22Rv1 (cell line): ENCODE measurements around the gene TIMP2.

Source experiments
- H3K27ac ChIP-seq: fragments of 450-650 bp; 2 replicates; pipeline ENCODE4 v1.5.1; 2017
- ZFX ChIP-seq: fragments of 450-650 bp; IDR thresholded peaks from 2 replicates; pipeline ENCODE4 v1.6.1; 2017; ENCODE audit warnings: antibody characterized with exemption, borderline replicate concordance
- TF ChIP-seq, protein P1 (sequence below): fragments of 450-650 bp; IDR thresholded peaks from 2 replicates; pipeline ENCODE4 v1.5.1; 2017; ENCODE audit warnings: mild to moderate bottlenecking

TIMP2 gene

DNA sequence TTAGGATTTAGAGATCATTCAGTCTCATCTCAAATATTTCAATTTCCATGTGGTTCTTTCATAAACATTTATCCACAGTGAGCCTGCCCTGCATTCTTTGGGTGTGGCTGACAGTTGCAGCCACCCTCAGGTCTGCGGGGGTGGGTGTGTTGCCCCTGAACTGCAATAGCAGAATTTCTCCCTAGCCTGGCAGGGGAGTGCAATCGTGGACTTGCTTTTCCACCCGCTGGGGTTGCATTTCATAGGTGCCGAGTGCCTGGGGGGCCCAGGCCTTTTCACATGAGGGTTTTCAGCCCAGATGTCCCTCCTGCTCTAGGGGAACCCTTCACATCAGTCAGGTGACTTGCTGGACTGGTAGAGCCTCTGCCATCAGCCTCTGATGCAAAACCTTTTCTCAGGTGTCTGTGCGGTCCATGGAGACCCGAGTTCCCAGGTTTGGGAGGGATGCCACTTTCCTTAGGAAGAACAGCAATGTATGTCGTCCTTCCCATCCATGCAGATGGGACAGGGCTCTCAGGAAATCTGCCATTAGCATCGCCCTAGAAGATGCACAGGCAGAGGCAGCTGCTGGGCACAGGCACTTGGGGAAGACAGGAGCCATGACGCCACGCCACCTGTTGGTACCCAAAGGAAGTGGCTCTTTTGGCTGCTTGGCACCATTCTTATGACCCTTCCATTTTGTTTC is 82.2 kb downstream of the TIMP2 start:
- no peak for TF ChIP-seq ZFX
- TF ChIP-seq, protein P1, sequence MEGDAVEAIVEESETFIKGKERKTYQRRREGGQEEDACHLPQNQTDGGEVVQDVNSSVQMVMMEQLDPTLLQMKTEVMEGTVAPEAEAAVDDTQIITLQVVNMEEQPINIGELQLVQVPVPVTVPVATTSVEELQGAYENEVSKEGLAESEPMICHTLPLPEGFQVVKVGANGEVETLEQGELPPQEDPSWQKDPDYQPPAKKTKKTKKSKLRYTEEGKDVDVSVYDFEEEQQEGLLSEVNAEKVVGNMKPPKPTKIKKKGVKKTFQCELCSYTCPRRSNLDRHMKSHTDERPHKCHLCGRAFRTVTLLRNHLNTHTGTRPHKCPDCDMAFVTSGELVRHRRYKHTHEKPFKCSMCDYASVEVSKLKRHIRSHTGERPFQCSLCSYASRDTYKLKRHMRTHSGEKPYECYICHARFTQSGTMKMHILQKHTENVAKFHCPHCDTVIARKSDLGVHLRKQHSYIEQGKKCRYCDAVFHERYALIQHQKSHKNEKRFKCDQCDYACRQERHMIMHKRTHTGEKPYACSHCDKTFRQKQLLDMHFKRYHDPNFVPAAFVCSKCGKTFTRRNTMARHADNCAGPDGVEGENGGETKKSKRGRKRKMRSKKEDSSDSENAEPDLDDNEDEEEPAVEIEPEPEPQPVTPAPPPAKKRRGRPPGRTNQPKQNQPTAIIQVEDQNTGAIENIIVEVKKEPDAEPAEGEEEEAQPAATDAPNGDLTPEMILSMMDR = peak; percentile 90
- no peak overlapping the region for H3K27ac ChIP-seq

DNA sequence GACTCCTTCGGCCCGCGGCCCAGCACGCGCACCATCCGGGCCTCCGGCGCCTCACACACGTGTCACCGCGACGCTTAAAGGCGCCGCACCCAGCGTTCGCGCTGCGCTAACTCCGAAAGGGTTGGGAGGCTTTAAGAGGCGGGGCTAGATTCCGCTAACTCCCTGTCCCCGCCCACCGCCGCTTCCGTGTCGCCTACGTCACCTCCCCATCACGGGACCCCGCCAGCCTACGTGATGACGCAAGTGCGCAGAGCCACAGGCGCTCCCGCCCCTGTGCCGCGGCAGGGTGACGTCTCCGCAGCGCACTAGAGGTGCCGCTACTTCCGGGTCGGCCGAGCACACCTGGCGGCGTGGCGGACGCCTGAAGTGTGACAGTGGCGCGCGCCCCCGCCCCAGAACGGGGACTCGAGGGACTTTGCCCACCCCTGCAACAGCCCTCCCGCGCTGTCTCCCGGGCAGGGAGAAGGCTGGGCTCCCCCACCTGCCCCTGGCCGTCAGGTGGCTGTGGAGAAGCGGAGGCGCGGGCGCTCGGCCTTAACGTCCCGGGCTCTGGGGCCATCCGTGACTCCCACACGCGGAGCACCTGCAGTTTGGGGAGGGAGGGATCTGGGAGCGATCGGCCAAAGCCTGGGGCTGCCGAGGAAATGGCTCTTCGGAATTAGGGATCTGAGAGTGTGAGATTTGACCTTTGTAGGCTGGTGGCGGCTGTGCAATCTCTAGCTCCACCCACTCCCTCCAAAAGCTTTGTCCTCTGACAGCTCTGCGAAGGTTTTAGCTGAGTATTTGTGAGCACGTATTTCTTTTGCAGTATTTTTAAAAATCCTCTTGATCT is 84.2 kb downstream of the TIMP2 start, which contains the start of gene USP36:
Gene USP36 (minus strand): TSS at position 35 of the 832 bp plus-strand sequence. CDS start 4,451 bp downstream, outside the sequence.
- H3K27ac ChIP-seq = peak within 1 kb of the TSS; percentile 84
- no peak for TF ChIP-seq ZFX
- TF ChIP-seq, protein P1 = peak; percentile 20

DNA sequence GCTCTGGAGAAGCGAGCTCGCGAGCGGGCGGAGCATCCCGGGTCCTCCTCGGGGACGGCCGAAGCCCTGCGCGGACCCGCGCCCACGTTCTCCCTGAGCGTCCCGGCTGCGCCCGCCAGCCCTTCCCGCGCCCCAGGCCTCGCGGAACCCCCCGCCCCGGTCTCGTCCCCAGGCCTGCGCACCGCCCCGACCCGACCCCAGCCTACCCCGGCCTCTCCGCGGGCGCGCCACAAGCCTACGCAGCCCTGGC is 84.7 kb downstream of the TIMP2 start:
- peak overlapping the region; percentile 84 for H3K27ac ChIP-seq
- TF ChIP-seq, protein P1 = no peak
- TF ChIP-seq ZFX = no peak

DNA sequence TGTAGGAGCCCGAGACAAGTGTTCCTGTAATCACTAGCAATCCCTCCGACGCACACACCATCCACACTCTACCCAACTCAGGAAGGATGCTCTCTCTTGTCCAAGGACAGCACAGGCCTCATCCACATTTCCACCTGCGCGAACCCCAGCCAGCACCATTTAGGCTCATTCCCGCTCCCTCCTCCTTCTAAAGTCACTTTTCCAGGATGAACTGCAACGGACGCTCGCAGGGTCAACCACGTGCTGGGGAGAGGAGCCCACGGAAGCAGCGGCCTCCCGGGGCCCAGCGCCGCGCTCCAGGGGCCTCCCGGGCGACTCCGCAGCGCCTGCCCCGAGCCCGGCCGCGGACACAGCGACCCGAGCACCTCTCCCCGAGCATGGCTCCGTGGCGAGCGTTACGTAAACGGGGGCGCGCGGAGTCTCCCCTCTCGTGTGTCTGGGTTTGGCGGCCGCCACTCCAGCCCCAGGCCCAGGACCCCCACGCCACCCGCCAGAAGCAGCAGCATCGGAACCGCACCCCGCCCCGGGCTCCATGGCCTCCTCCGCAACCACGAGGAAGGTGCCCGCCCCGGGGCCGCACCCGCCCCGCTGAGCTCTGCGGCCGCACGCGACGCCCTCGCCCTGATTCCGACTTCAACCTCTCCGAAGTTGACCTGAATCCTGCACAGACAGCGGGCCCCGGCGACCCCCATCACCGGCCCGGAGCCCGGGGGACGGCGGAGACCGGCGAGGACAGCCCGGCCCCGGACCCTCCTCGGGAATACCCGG is 85.2 kb downstream of the TIMP2 start:
- H3K27ac ChIP-seq = peak overlapping the region; percentile 84
- TF ChIP-seq, protein P1 = no peak
- no peak for TF ChIP-seq ZFX

DNA sequence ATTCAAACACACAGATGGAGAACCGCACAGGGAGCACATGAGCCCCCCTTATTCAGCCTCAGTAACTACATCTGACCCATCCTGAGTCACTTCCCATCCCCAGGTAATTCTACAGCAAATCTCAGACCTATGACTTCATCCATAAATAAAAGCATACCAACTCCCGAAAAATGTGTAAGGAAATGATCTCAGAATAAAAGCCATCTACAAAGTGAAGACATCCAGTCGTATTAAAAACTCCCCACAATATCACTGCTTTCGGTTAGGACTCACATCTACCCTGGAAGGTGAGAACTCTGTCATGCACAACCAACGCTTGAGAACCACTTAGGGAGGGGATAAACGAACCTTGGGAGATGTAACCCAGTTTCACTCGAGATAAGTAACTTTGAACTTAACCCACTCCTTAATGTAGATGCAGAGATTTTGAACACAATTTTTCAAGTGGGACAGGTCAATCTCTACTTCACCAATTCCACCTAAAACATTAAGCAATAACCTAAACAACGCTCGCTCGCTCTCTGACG is 85.9 kb downstream of the TIMP2 start:
- peak overlapping the region; percentile 84; the same call in 1 of the 2 replicates for H3K27ac ChIP-seq

DNA sequence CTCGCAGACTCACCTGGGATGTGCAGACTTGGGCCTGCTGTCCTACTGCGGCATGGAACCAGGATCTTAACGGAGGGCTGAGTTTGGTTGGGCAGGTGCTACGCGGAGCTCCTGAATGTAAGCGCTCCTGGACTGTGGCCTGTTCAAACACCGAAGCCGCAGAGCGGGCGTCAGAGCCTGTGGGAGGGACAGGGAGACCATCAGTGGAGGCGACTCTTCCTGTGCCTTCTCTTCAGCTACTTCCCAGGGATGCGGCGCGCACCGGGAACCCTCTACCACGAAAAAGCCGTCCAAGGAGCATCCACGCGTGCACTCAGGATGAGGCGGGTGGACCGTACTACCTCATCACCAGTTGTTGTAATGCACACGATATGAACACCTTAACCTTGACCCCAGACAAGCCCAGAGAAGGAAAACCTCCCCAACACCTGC is 86.6 kb downstream of the TIMP2 start:
- TF ChIP-seq, protein P1 = no peak
- TF ChIP-seq ZFX = no peak
- no peak overlapping the region for H3K27ac ChIP-seq

More for the DNA sequence above, 85.9 kb downstream of the TIMP2 start:
- TF ChIP-seq ZFX = no peak
- TF ChIP-seq, protein P1 = no peak
